Left colon (tissue), 2 donors: Measurements from ENCODE around the gene MT3. TPM values are rescaled to one million over a fixed set of nuclear protein-coding genes. Genes with fewer than 3 reads are reported as not detected.

Experiments
- ATAC-seq: fragments of 200-7000 bp; cut with Tn5 transposase; one replicate; pipeline ENCODE4 v1.9.1; 2020; ENCODE audit warnings: mild to moderate bottlenecking, moderate library complexity
- DNase-seq, 2 donors: peaks; one replicate each; pipeline ENCODE4 v3.0.0-alpha.2; 2020
- intact Hi-C, 2 donors: fragments of 100-400 bp; cut with DNase I in 1 of 2; cut with micrococcal nuclease in 1 of 2; formaldehyde crosslinking; loops; one replicate each; pipeline versions ENCODE4 v1.11.2 to v1.14.0; 2022; cut with DNase I, micrococcal nuclease
- total RNA-seq, 2 donors: library from RNA; stranded (reverse); fragmentation: NEBNext Ultra II Directional; extraction: Animal tissue kit (Norgen Biotek cat#: 25700); gene quantifications; one replicate each; pipeline ENCODE4 v1.2.1, GENCODE V29; 2021
- donor health status: DM: no; HTN: no; CAD: no.
- donor health status: DM: yes; HTN: yes; CAD: no.

Gene MT3
- total RNA-seq, 2 donors from 2014 or later, result 1.5 to 1.8 TPM

GRCh38 chr16:56625140-56625942, 36.0 kb downstream of the MT3 start, which contains the start of gene MT1E:
Gene MT1E, plus strand, starts transcription at chr16:56625781. Its CDS starts 71 bp downstream, at chr16:56625852.
- DNase-seq (peak; percentile 77 to 82), ATAC-seq (peak; percentile 90)
- intact Hi-C loops, result no loop called here

GRCh38 chr16:56625943-56626654, 36.8 kb downstream of the MT3 start:
- DNase-seq, result peak; percentile 49 to 74
- ATAC-seq, result peak; percentile 61
- intact Hi-C loops, result no loop called here

- DNase-seq (no peak), ATAC-seq (peak; percentile 17)
- intact Hi-C loops, result no loop called here
Observed at GRCh38 chr16:56626685-56627084, 37.4 kb downstream of the MT3 start.

- DNase-seq (no peak), ATAC-seq (no peak)
- intact Hi-C loops, result no loop called here
Observed at GRCh38 chr16:56628486-56629350, 39.4 kb downstream of the MT3 start.

GRCh38 chr16:56629531-56629930, 40.2 kb downstream of the MT3 start:
- DNase-seq, result no peak
- intact Hi-C loops, result no loop called here
- ATAC-seq, result no peak

- intact Hi-C loops, result no loop called here
- DNase-seq (no peak), ATAC-seq (no peak)
Observed at GRCh38 chr16:56630134-56630533, 40.8 kb downstream of the MT3 start.

GRCh38 chr16:56631197-56631596, 41.9 kb downstream of the MT3 start:
- intact Hi-C loops, result no loop called here
- ATAC-seq (no peak), DNase-seq (no peak)

GRCh38 chr16:56631832-56632155, 42.5 kb downstream of the MT3 start:
- intact Hi-C loops, result no loop called here
- no peak for DNase-seq
- no peak for ATAC-seq

GRCh38 chr16:56632156-56632847, 43.0 kb downstream of the MT3 start, which contains the start of gene MT1M:
Gene MT1M, plus strand, starts transcription at chr16:56632659. Its CDS starts 73 bp downstream, at chr16:56632732.
- peak; percentile 90 for ATAC-seq
- peak in 1 of 2 donors; percentile 60 for DNase-seq
- intact Hi-C loops, result no loop called here

- ATAC-seq, result peak; percentile 65
- intact Hi-C loops, result no loop called here
- no peak for DNase-seq
Observed at GRCh38 chr16:56632848-56633365, 43.6 kb downstream of the MT3 start.

- intact Hi-C loops, result no loop called here
- no peak for ATAC-seq
- no peak for DNase-seq
Observed at GRCh38 chr16:56633535-56633934, 44.2 kb downstream of the MT3 start.

- no peak for DNase-seq
- no peak for ATAC-seq
- intact Hi-C loops, result no loop called here
Observed at GRCh38 chr16:56634715-56635440, 45.5 kb downstream of the MT3 start.

- no peak for DNase-seq
- no peak for ATAC-seq
- intact Hi-C loops, result no loop called here
Observed at GRCh38 chr16:56635441-56635967, 46.2 kb downstream of the MT3 start.

GRCh38 chr16:56636616-56637413, 47.5 kb downstream of the MT3 start:
- ATAC-seq (no peak), DNase-seq (no peak)
- intact Hi-C loops, result no loop called here

GRCh38 chr16:56637814-56638750, 48.8 kb downstream of the MT3 start, which contains the start of gene MT1A:
Gene MT1A, plus strand, starts transcription at chr16:56638666. Its CDS starts 73 bp downstream, at chr16:56638739.
- intact Hi-C loops, result no loop called here
- DNase-seq, result peak; percentile 84 to 87
- peak; percentile 87 for ATAC-seq

GRCh38 chr16:56639045-56639444, 49.7 kb downstream of the MT3 start:
- DNase-seq (no peak), ATAC-seq (peak; percentile 47)
- intact Hi-C loops, result no loop called here
